Muscle layer of duodenum (tissue), 2 donors: Measurements from ENCODE around the gene SNX14.
"Not testable (repeated sequence)": the region's sequence is repeated elsewhere in the genome, so short reads cannot be mapped to it uniquely, and the experiment has no call there.

Experiments used
- H3K27ac ChIP-seq: one replicate; pipeline ENCODE4 v1.7.0; 2013; ENCODE audit warnings: mild to moderate bottlenecking, low read length
- H3K27me3 ChIP-seq: one replicate; pipeline ENCODE4 v1.7.0; 2013; ENCODE audit warnings: low read depth, mild to moderate bottlenecking, control low read depth, low read length
- H3K36me3 ChIP-seq, 2 donors: one replicate each; pipeline ENCODE4 v1.7.0; 2013; ENCODE audit warnings: low read length in 2 of 2, control low read depth in 1 of 2, mild to moderate bottlenecking in 1 of 2; ENCODE audit not compliant: insufficient read depth in 2 of 2, control insufficient read depth in 1 of 2
- H3K4me1 ChIP-seq, 2 donors: one replicate each; pipeline ENCODE4 v1.7.0; 2013; ENCODE audit warnings: low read length in 2 of 2, mild to moderate bottlenecking in 2 of 2, control low read depth in 1 of 2, moderate library complexity in 1 of 2; ENCODE audit not compliant: insufficient read depth in 2 of 2, control insufficient read depth in 1 of 2
- H3K4me3 ChIP-seq, 2 donors: one replicate each; pipeline ENCODE4 v1.7.0; 2013; ENCODE audit warnings: low read length in 2 of 2, low read depth in 1 of 2, mild to moderate bottlenecking in 1 of 2
- H3K9me3 ChIP-seq, 2 donors: one replicate each; pipeline ENCODE4 v1.7.0; 2013; ENCODE audit warnings: low read length in 2 of 2, control low read depth in 1 of 2, mild to moderate bottlenecking in 1 of 2; ENCODE audit not compliant: control insufficient read depth in 1 of 2
- donor health status: healthy.

SNX14 gene

GRCh38 chr6:85556992-85557668 lies 36.5 kb downstream of the SNX14 start:
- peaks cover 14 to 19% of the 10 kb centered on the region in 2 donors for H3K36me3 ChIP-seq
- H3K4me1 ChIP-seq: no peaks in the 10 kb centered on the region
- no peaks in the 10 kb centered on the region for H3K27me3 ChIP-seq
- H3K4me3 ChIP-seq: no peak overlapping the region
- H3K9me3 ChIP-seq: no peaks in the 10 kb centered on the region
- H3K27ac ChIP-seq: no peak overlapping the region

GRCh38 chr6:85552652-85553051 lies 41.0 kb downstream of the SNX14 start:
- Histone ChIP-seq H3K4me1 (no peaks in the 10 kb centered on the region), H3K27me3 (no peaks in the 10 kb centered on the region), H3K36me3 (peaks cover 12 to 20% of the 10 kb centered on the region in 2 donors), H3K4me3 (no peak overlapping the region), H3K9me3 (no peaks in the 10 kb centered on the region), H3K27ac (no peak overlapping the region)

- no peaks in the 10 kb centered on the region for H3K9me3 ChIP-seq
- no peaks in the 10 kb centered on the region for H3K4me1 ChIP-seq
- H3K27ac ChIP-seq: no peak overlapping the region
- no peaks in the 10 kb centered on the region for H3K27me3 ChIP-seq
- H3K36me3 ChIP-seq: peaks cover 17 to 28% of the 10 kb centered on the region in 2 donors
- no peak overlapping the region for H3K4me3 ChIP-seq
These were observed 42.4 kb downstream of the SNX14 start for GRCh38 chr6:85551264-85551663.

- Histone ChIP-seq H3K4me3 (no peak overlapping the region), H3K4me1 (no peaks in the 10 kb centered on the region), H3K27ac (no peak overlapping the region), H3K36me3 (peaks cover 12 to 28% of the 10 kb centered on the region in 2 donors), H3K27me3 (no peaks in the 10 kb centered on the region), H3K9me3 (no peaks in the 10 kb centered on the region)
These were observed 45.9 kb downstream of the SNX14 start for GRCh38 chr6:85547719-85548118.

- H3K27ac ChIP-seq: no peak overlapping the region
- no peaks in the 10 kb centered on the region for H3K27me3 ChIP-seq
- H3K4me3 ChIP-seq: no peak overlapping the region
- no peaks in the 10 kb centered on the region for H3K9me3 ChIP-seq
- peaks cover 16 to 30% of the 10 kb centered on the region in 2 donors for H3K36me3 ChIP-seq
- no peaks in the 10 kb centered on the region for H3K4me1 ChIP-seq
These were observed 48.9 kb downstream of the SNX14 start for GRCh38 chr6:85544776-85545175.

GRCh38 chr6:85537055-85537494 lies 56.6 kb downstream of the SNX14 start:
- Histone ChIP-seq H3K36me3 (peaks cover 25 to 34% of the 10 kb centered on the region in 2 donors), H3K4me3 (no peak overlapping the region), H3K9me3 (no peaks in the 10 kb centered on the region), H3K27me3 (no peaks in the 10 kb centered on the region), H3K4me1 (no peaks in the 10 kb centered on the region), H3K27ac (no peak overlapping the region)

GRCh38 chr6:85524281-85524680 lies 69.4 kb downstream of the SNX14 start:
- H3K4me3 ChIP-seq, H3K9me3 ChIP-seq, H3K27ac ChIP-seq, H3K4me1 ChIP-seq, H3K27me3 ChIP-seq: not testable (repeated sequence)
- H3K36me3 ChIP-seq: peaks cover 26 to 31% of the 10 kb centered on the region in 2 donors

GRCh38 chr6:85516168-85516567 lies 77.5 kb downstream of the SNX14 start:
- Histone ChIP-seq H3K27ac (no peak overlapping the region), H3K4me3 (no peak overlapping the region), H3K9me3 (no peaks in the 10 kb centered on the region), H3K4me1 (no peaks in the 10 kb centered on the region), H3K27me3 (no peaks in the 10 kb centered on the region), H3K36me3 (peaks cover 30 to 38% of the 10 kb centered on the region in 2 donors)

GRCh38 chr6:85506441-85507093 lies 87.1 kb downstream of the SNX14 start:
- Histone ChIP-seq H3K27ac (no peak overlapping the region), H3K9me3 (no peaks in the 10 kb centered on the region), H3K4me3 (no peak overlapping the region), H3K4me1 (no peaks in the 10 kb centered on the region), H3K36me3 (peaks cover 16 to 37% of the 10 kb centered on the region in 2 donors), H3K27me3 (no peaks in the 10 kb centered on the region)

- no peak overlapping the region for H3K4me3 ChIP-seq
- no peak overlapping the region for H3K27ac ChIP-seq
- H3K4me1 ChIP-seq: no peaks in the 10 kb centered on the region
These were observed 94.9 kb downstream of the SNX14 start for GRCh38 chr6:85498596-85499258.

GRCh38 chr6:85496856-85497255 lies 96.8 kb downstream of the SNX14 start:
- no peaks in the 10 kb centered on the region for H3K27me3 ChIP-seq
- peaks cover 0 to 4% of the 10 kb centered on the region in 2 donors for H3K36me3 ChIP-seq
- no peaks in the 10 kb centered on the region for H3K4me1 ChIP-seq
- no peaks in the 10 kb centered on the region for H3K9me3 ChIP-seq
- no peak overlapping the region for H3K27ac ChIP-seq
- no peak overlapping the region for H3K4me3 ChIP-seq

More at GRCh38 chr6:85498596-85499258, 94.9 kb downstream of the SNX14 start:
- no peaks in the 10 kb centered on the region for H3K9me3 ChIP-seq
- H3K27me3 ChIP-seq: no peaks in the 10 kb centered on the region
- no peaks in the 10 kb centered on the region for H3K36me3 ChIP-seq
